GM23338 (cell line): ENCODE results near the gene HIF1AN.

Experiments used
- CREB1 ChIP-seq: fragments of 250-450 bp; sonication (Bioruptor Pico); IDR thresholded peaks from 2 replicates; pipeline ENCODE4 v1.5.0; 2020; ENCODE audit warnings: low read depth, mild to moderate bottlenecking, moderate library complexity
- EZH2 ChIP-seq: fragments of 200-600 bp; sonication (generic); IDR thresholded peaks from one replicate; pipeline ENCODE4 v1.8.0; 2017; ENCODE audit warnings: antibody characterized with exemption, mild to moderate bottlenecking, low read depth; ENCODE audit not compliant: unreplicated experiment
- JUNB ChIP-seq: IDR thresholded peaks from one replicate; pipeline ENCODE4 v1.6.1; 2016; ENCODE audit warnings: antibody characterized with exemption; ENCODE audit not compliant: unreplicated experiment
- POLR2AphosphoS5 ChIP-seq: IDR thresholded peaks from 2 replicates; pipeline ENCODE4 v1.6.1; 2016; ENCODE audit warnings: antibody characterized with exemption, low read depth
- TF ChIP-seq, protein P1 (sequence below), 2 experiments: fragments of 200-600 bp in 1 of 2; sonication (generic) in 1 of 2; conservative IDR thresholded peaks; 2 replicates each; pipeline versions ENCODE4 v1.5.1 to v1.6.1; 2016 to 2017; ENCODE audit warnings: antibody characterized with exemption in 2 of 2, low read depth in 2 of 2, mild to moderate bottlenecking in 2 of 2, moderate library complexity in 1 of 2
- TF ChIP-seq, protein P2 (sequence below): IDR thresholded peaks from one replicate; pipeline ENCODE4 v1.6.1; 2018; ENCODE audit warnings: antibody characterized with exemption; ENCODE audit not compliant: unreplicated experiment
- TF ChIP-seq, protein P3 (sequence below): IDR thresholded peaks from 2 replicates; pipeline ENCODE4 v1.6.1; 2016; ENCODE audit warnings: antibody characterized with exemption

DNA sequence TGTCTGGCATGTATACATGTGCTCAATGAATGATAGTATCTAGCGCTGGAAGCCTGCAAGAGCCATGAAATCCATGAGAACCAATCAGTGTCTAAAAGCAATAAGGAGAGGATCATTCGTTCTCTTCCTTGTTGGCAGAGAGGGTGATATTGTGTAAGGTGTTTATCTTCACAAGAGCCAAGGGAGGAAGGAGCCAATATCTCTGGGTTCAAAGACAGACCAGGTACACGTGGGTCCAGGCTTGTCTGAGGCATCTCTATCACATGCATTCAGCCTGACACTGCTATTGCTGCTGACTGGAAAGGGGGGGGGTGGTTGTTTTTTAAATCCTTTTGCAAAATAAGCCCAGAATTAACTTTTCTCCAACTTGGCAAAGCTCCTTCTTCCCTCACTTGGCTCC is 20.1 kb upstream of the HIF1AN start:
- TF ChIP-seq, protein P1, sequence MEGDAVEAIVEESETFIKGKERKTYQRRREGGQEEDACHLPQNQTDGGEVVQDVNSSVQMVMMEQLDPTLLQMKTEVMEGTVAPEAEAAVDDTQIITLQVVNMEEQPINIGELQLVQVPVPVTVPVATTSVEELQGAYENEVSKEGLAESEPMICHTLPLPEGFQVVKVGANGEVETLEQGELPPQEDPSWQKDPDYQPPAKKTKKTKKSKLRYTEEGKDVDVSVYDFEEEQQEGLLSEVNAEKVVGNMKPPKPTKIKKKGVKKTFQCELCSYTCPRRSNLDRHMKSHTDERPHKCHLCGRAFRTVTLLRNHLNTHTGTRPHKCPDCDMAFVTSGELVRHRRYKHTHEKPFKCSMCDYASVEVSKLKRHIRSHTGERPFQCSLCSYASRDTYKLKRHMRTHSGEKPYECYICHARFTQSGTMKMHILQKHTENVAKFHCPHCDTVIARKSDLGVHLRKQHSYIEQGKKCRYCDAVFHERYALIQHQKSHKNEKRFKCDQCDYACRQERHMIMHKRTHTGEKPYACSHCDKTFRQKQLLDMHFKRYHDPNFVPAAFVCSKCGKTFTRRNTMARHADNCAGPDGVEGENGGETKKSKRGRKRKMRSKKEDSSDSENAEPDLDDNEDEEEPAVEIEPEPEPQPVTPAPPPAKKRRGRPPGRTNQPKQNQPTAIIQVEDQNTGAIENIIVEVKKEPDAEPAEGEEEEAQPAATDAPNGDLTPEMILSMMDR (conservative IDR thresholded peaks at IDR 0.05; ENCODE audit: low read depth in 2 of 2): no peak
- TF ChIP-seq, protein P2, sequence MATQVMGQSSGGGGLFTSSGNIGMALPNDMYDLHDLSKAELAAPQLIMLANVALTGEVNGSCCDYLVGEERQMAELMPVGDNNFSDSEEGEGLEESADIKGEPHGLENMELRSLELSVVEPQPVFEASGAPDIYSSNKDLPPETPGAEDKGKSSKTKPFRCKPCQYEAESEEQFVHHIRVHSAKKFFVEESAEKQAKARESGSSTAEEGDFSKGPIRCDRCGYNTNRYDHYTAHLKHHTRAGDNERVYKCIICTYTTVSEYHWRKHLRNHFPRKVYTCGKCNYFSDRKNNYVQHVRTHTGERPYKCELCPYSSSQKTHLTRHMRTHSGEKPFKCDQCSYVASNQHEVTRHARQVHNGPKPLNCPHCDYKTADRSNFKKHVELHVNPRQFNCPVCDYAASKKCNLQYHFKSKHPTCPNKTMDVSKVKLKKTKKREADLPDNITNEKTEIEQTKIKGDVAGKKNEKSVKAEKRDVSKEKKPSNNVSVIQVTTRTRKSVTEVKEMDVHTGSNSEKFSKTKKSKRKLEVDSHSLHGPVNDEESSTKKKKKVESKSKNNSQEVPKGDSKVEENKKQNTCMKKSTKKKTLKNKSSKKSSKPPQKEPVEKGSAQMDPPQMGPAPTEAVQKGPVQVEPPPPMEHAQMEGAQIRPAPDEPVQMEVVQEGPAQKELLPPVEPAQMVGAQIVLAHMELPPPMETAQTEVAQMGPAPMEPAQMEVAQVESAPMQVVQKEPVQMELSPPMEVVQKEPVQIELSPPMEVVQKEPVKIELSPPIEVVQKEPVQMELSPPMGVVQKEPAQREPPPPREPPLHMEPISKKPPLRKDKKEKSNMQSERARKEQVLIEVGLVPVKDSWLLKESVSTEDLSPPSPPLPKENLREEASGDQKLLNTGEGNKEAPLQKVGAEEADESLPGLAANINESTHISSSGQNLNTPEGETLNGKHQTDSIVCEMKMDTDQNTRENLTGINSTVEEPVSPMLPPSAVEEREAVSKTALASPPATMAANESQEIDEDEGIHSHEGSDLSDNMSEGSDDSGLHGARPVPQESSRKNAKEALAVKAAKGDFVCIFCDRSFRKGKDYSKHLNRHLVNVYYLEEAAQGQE: no peak
- TF ChIP-seq CREB1 (CRISPR knock-in tag) (no peak), POLR2AphosphoS5 (no peak), JUNB (no peak), EZH2 (no peak)
- TF ChIP-seq, protein P3, sequence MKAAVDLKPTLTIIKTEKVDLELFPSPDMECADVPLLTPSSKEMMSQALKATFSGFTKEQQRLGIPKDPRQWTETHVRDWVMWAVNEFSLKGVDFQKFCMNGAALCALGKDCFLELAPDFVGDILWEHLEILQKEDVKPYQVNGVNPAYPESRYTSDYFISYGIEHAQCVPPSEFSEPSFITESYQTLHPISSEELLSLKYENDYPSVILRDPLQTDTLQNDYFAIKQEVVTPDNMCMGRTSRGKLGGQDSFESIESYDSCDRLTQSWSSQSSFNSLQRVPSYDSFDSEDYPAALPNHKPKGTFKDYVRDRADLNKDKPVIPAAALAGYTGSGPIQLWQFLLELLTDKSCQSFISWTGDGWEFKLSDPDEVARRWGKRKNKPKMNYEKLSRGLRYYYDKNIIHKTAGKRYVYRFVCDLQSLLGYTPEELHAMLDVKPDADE: no peak
